GM21423 (cell line): Measurements from ENCODE around the gene FYN.

ENCODE experiments used
- ATAC-seq: cut with Tn5 transposase; IDR thresholded peaks from one replicate; pipeline ENCODE4 v1.9.1; 2021; ENCODE audit warnings: mild to moderate bottlenecking, moderate library complexity; ENCODE audit not compliant: unreplicated experiment

FYN gene

GRCh38 chr6:111667931-111668330, 205.3 kb downstream of the FYN start:
- ATAC-seq, result no peak

GRCh38 chr6:111666847-111667246, 206.4 kb downstream of the FYN start:
- ATAC-seq, result no peak

GRCh38 chr6:111664565-111665030, 208.7 kb downstream of the FYN start:
- ATAC-seq, result no peak

GRCh38 chr6:111663692-111664564, 209.3 kb downstream of the FYN start:
- ATAC-seq, result no peak

GRCh38 chr6:111662794-111663593, 210.3 kb downstream of the FYN start:
- peak; percentile 56 for ATAC-seq

GRCh38 chr6:111662072-111662793, 211.0 kb downstream of the FYN start:
- ATAC-seq, result no peak

GRCh38 chr6:111661541-111662061, 211.7 kb downstream of the FYN start:
- no peak for ATAC-seq

GRCh38 chr6:111660531-111660930, 212.7 kb downstream of the FYN start:
- ATAC-seq, result no peak

GRCh38 chr6:111658462-111659154, 214.6 kb downstream of the FYN start:
- ATAC-seq, result no peak

- ATAC-seq, result no peak
These were observed 216.1 kb downstream of the FYN start for GRCh38 chr6:111657146-111657545.

- no peak for ATAC-seq
These were observed 219.3 kb downstream of the FYN start for GRCh38 chr6:111653979-111654378.

- no peak for ATAC-seq
These were observed 219.8 kb downstream of the FYN start for GRCh38 chr6:111653434-111653833.

- no peak for ATAC-seq
These were observed 221.1 kb downstream of the FYN start for GRCh38 chr6:111652156-111652555.

- no peak for ATAC-seq
These were observed 221.8 kb downstream of the FYN start for GRCh38 chr6:111651185-111652034.

- ATAC-seq, result no peak
These were observed 223.2 kb downstream of the FYN start for GRCh38 chr6:111650049-111650448.

- no peak for ATAC-seq
These were observed 225.2 kb downstream of the FYN start for GRCh38 chr6:111648100-111648499.

GRCh38 chr6:111646942-111647341, 226.3 kb downstream of the FYN start:
- ATAC-seq, result no peak

- ATAC-seq, result no peak
These were observed 227.2 kb downstream of the FYN start for GRCh38 chr6:111646034-111646433.

GRCh38 chr6:111644893-111645430, 228.3 kb downstream of the FYN start:
- ATAC-seq, result no peak
